ENCODE measurements around the gene GCHFR. TPM values are rescaled to one million over a fixed set of nuclear protein-coding genes. Genes with fewer than 3 reads are reported as not detected.

The GCHFR gene
- polyA plus RNA-seq, 2 donors, result 42.9 to 87.9 TPM

DNA sequence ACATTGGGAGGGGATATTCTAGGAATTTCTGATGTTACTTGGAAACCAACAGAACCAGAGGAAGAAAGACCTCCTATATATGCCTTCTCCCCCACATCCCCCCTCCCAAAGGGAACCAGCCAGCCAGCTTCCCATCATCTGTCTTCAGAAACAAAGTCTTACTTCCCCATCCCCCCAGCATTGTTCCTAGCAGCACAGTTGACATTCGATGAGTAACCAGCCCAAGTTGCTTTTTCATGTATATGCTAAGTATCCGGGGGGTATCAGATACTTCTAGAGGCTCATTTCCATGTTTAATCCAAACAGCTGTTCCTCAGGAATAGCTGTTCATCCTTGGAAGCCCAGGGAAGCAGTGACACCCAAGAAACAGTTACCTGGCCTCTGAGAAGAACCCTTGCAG is 24.8 kb upstream of the GCHFR start:
- no peak overlapping the region for H3K4me3 ChIP-seq (ENCODE audit: low read depth in 1 of 2, low read length in 2 of 2)
- no peak overlapping the region for H3K27ac ChIP-seq (ENCODE audit: low read depth in 2 of 2, low read length in 1 of 2)
- WGBS, 2 donors, result 64 to 67% methylated on average over 2 of the region's 2 CpGs
- H3K27me3 ChIP-seq (ENCODE audit: control insufficient read depth in 1 of 2, insufficient read depth in 2 of 2, low read length in 2 of 2), result no peaks in the 10 kb centered on the region
- H3K36me3 ChIP-seq (ENCODE audit: control insufficient read depth in 2 of 2, insufficient read depth in 2 of 2, low read length in 1 of 2), result peaks cover 20 to 30% of the 10 kb centered on the region in 2 donors
- H3K4me1 ChIP-seq (ENCODE audit: control insufficient read depth in 2 of 2, insufficient read depth in 2 of 2, low read length in 1 of 2), result no peaks in the 10 kb centered on the region
- H3K9me3 ChIP-seq (ENCODE audit: control insufficient read depth in 2 of 2, insufficient read depth in 1 of 2, low read depth in 1 of 2, low read length in 1 of 2), result no peaks in the 10 kb centered on the region

DNA sequence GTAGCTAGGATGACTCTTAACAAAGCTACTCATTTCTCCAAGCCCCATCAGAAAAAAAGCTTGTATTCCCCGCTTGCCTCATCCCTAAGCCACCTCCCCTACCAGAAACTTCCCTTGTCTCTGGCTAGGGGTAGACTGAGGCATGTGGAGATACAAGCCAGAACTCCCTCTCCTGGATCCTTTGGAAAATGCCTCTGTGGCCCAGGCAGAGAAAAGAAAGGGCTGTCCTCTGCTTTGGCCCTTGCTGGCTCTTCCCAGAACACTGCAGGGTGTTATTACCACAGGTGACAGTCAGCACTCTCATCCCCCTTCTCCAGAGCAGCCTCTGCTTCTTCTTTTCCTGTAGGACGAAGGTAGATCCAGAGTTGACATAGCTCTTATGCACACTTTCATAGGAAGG is 24.0 kb upstream of the GCHFR start:
- Histone ChIP-seq H3K27me3 (ENCODE audit: control insufficient read depth in 1 of 2, insufficient read depth in 2 of 2, low read length in 2 of 2) (no peaks in the 10 kb centered on the region), H3K36me3 (ENCODE audit: control insufficient read depth in 2 of 2, insufficient read depth in 2 of 2, low read length in 1 of 2) (peaks cover 21 to 34% of the 10 kb centered on the region in 2 donors), H3K4me3 (ENCODE audit: low read depth in 1 of 2, low read length in 2 of 2) (no peak overlapping the region), H3K9me3 (ENCODE audit: control insufficient read depth in 2 of 2, insufficient read depth in 1 of 2, low read depth in 1 of 2, low read length in 1 of 2) (no peaks in the 10 kb centered on the region), H3K4me1 (ENCODE audit: control insufficient read depth in 2 of 2, insufficient read depth in 2 of 2, low read length in 1 of 2) (no peaks in the 10 kb centered on the region), H3K27ac (ENCODE audit: low read depth in 2 of 2, low read length in 1 of 2) (no peak overlapping the region)
- 93 to 96% methylated on average over 2 of the region's 2 CpGs for WGBS, 2 donors

DNA sequence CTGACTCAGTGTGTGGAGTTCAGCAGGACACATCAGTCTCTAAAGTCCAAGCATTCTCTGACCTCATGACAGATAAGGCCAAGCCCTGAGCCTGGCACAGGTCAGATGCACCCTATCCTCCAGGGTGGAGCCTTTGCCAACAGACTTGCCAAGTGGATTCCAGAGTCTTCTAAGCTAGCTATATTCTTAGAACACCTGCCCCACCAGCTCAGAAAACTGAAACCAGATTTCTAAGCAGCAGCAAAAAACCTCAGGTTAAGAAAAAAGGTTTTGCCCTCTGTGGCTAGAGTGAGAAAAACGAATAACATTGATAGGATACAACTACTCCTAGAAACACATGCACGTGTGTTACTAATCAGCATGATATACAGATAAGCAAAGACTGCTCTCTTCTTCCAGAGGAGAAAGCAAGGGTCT is 20.4 kb upstream of the GCHFR start:
- no peaks in the 10 kb centered on the region for H3K27me3 ChIP-seq (ENCODE audit: control insufficient read depth in 1 of 2, insufficient read depth in 2 of 2, low read length in 2 of 2)
- H3K9me3 ChIP-seq (ENCODE audit: control insufficient read depth in 2 of 2, insufficient read depth in 1 of 2, low read depth in 1 of 2, low read length in 1 of 2), result no peaks in the 10 kb centered on the region
- no peak overlapping the region for H3K27ac ChIP-seq (ENCODE audit: low read depth in 2 of 2, low read length in 1 of 2)
- peaks cover 23 to 36% of the 10 kb centered on the region in 2 donors for H3K36me3 ChIP-seq (ENCODE audit: control insufficient read depth in 2 of 2, insufficient read depth in 2 of 2, low read length in 1 of 2)
- no peaks in the 10 kb centered on the region for H3K4me1 ChIP-seq (ENCODE audit: control insufficient read depth in 2 of 2, insufficient read depth in 2 of 2, low read length in 1 of 2)
- 80 to 83% methylated on average over 2 of the region's 2 CpGs for WGBS, 2 donors
- no peak overlapping the region for H3K4me3 ChIP-seq (ENCODE audit: low read depth in 1 of 2, low read length in 2 of 2)

DNA sequence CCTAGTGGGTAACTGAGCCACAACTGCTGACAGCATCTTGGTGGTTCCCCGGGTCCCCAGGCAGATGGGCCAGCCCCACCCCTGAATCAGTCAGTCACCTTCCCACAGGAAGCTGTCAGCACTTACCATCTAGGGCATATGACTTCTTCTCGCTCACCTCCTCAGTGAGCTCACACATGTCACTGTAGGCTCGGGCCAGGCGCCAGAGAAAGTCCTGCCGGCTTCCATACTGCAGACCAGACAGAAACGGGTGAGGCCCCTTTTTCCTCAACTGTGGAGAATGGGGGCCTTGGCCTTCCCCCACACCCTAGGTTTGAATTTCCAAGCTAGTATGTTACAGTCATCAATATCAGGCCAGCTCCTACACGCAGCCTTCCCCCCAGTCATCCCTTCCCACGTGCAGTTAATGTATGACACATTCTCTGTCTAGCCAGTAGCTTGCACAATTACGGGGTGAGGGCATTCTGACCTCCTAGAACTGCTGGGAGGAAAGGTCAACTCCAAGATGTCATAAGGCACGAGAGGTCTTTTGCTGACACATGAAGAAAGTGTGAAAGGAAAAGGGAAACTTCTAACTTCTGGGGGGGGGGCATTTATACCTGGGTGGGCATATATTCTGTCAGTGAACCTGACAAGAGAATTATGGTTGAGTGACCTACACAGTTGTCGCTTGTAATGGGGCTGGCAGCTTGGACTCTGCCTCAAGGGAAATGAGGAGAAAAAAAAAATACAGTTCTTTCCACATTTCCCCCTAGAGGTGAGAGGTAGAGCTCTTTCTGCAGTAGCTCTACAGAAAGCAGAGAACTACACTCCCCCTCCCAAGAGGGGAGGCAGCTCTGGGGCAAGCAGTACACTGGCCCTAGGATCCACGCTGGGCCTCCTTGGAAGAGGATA is 19.7 kb upstream of the GCHFR start:
- H3K9me3 ChIP-seq (ENCODE audit: control insufficient read depth in 2 of 2, insufficient read depth in 1 of 2, low read depth in 1 of 2, low read length in 1 of 2), result no peaks in the 10 kb centered on the region
- peaks cover 23 to 37% of the 10 kb centered on the region in 2 donors for H3K36me3 ChIP-seq (ENCODE audit: control insufficient read depth in 2 of 2, insufficient read depth in 2 of 2, low read length in 1 of 2)
- no peaks in the 10 kb centered on the region for H3K27me3 ChIP-seq (ENCODE audit: control insufficient read depth in 1 of 2, insufficient read depth in 2 of 2, low read length in 2 of 2)
- no peak overlapping the region for H3K4me3 ChIP-seq (ENCODE audit: low read depth in 1 of 2, low read length in 2 of 2)
- H3K4me1 ChIP-seq (ENCODE audit: control insufficient read depth in 2 of 2, insufficient read depth in 2 of 2, low read length in 1 of 2), result no peaks in the 10 kb centered on the region
- peak overlapping the region in 1 of 2 donors; percentile 22 for H3K27ac ChIP-seq (ENCODE audit: low read depth in 2 of 2, low read length in 1 of 2)
- 71 to 72% methylated on average over 12 of the region's 12 CpGs for WGBS, 2 donors

DNA sequence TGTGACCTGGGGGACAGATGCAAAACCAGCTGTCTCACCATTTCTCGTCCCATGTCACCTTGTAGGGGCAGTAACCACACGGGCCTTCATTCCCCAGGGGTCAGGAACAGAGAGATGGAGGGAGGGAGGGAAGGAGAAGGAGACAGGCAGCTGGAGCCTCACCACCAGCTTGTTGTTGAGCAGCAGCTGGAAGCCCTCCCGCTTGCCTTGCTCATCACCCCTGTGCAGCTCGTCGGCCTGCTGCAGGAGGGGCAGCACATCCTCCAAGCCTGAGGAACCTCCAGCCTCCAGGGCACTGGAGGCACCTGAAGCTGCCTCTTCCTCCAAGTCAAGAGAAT is 19.1 kb upstream of the GCHFR start:
- Histone ChIP-seq H3K27me3 (ENCODE audit: control insufficient read depth in 1 of 2, insufficient read depth in 2 of 2, low read length in 2 of 2) (no peaks in the 10 kb centered on the region), H3K27ac (ENCODE audit: low read depth in 2 of 2, low read length in 1 of 2) (no peak overlapping the region), H3K9me3 (ENCODE audit: control insufficient read depth in 2 of 2, insufficient read depth in 1 of 2, low read depth in 1 of 2, low read length in 1 of 2) (no peaks in the 10 kb centered on the region), H3K4me3 (ENCODE audit: low read depth in 1 of 2, low read length in 2 of 2) (no peak overlapping the region), H3K4me1 (ENCODE audit: control insufficient read depth in 2 of 2, insufficient read depth in 2 of 2, low read length in 1 of 2) (no peaks in the 10 kb centered on the region), H3K36me3 (ENCODE audit: control insufficient read depth in 2 of 2, insufficient read depth in 2 of 2, low read length in 1 of 2) (peaks cover 25 to 34% of the 10 kb centered on the region in 2 donors)
- 72 to 78% methylated on average over 5 of the region's 5 CpGs for WGBS, 2 donors

DNA sequence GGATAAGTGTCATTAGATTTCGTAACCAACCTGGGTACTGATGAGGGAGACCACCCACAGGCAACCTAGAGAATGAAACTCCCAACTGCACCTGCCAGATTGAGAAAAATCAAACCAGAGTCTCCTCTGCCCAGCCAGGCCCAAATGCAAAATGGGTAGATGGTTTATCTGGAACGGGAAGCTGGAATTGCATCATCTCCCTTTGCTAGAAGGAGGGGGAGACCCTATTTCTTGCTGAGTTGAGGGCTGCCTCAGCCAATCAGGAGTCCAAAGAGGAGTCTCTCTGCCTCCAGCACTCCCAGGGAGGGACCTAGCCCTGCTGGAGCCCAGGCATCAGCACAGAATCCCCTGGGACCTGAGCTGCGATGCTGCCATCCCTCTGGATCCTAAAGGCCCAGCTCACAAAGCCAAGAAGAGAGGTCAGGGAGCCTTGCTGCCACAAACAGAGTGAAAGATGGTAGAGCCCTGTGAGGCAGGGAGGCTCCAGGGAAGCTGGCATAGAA is 16.9 kb upstream of the GCHFR start:
- no peak overlapping the region for H3K27ac ChIP-seq (ENCODE audit: low read depth in 2 of 2, low read length in 1 of 2)
- H3K9me3 ChIP-seq (ENCODE audit: control insufficient read depth in 2 of 2, insufficient read depth in 1 of 2, low read depth in 1 of 2, low read length in 1 of 2), result no peaks in the 10 kb centered on the region
- H3K4me3 ChIP-seq (ENCODE audit: low read depth in 1 of 2, low read length in 2 of 2), result no peak overlapping the region
- H3K36me3 ChIP-seq (ENCODE audit: control insufficient read depth in 2 of 2, insufficient read depth in 2 of 2, low read length in 1 of 2), result peaks cover 29 to 42% of the 10 kb centered on the region in 2 donors
- no peaks in the 10 kb centered on the region for H3K27me3 ChIP-seq (ENCODE audit: control insufficient read depth in 1 of 2, insufficient read depth in 2 of 2, low read length in 2 of 2)
- H3K4me1 ChIP-seq (ENCODE audit: control insufficient read depth in 2 of 2, insufficient read depth in 2 of 2, low read length in 1 of 2), result no peaks in the 10 kb centered on the region
- WGBS, 2 donors, result 74% methylated on average over 3 of the region's 3 CpGs

DNA sequence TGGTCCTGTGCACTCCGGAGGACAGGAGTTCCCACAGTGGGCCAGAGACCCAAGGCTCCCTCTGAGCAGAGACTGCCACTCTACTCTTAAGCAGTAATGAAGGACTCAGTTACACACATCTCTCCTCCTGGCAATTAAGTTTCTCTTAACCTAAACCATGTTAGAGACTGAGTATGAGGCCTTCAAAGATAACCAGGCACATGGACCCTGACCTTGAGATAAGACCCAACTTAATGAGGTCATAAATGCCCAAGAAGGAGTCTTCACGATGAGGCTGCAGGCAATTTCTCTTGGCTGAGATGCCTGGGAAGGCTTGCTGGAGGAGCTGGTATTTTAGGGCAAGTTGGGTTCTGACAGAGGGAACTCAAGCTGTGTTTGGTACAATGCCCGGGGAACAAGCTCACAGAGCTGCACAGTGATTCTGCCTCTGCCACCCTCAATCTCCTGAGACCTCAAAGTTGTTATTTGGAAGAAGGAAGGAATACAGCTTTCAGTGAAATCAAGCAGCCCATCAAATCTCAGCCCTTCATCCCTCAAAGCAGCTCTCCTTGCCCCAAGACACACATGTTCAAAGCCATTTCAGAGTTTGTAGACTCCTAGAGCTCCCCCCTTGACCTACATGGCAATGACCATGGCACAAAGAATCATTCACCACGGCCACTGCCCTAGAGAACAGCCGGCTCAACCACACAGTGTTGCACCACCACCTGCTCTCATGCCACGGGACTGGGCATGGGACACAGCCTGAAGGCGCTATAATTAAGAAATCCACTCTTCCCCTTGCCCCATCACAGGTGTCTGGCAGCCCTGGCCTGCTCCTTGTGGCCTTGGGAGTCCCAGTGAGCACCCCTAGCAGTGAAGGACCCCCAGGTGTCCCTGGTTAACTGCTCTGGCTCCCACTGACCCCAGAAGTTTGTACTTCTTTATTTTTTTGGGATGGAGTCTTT is 15.9 kb upstream of the GCHFR start:
- 72 to 79% methylated on average over 7 of the region's 7 CpGs for WGBS, 2 donors
- peaks cover 29 to 43% of the 10 kb centered on the region in 2 donors for H3K36me3 ChIP-seq (ENCODE audit: control insufficient read depth in 2 of 2, insufficient read depth in 2 of 2, low read length in 1 of 2)
- H3K27me3 ChIP-seq (ENCODE audit: control insufficient read depth in 1 of 2, insufficient read depth in 2 of 2, low read length in 2 of 2), result no peaks in the 10 kb centered on the region
- no peaks in the 10 kb centered on the region for H3K4me1 ChIP-seq (ENCODE audit: control insufficient read depth in 2 of 2, insufficient read depth in 2 of 2, low read length in 1 of 2)
- no peak overlapping the region for H3K27ac ChIP-seq (ENCODE audit: low read depth in 2 of 2, low read length in 1 of 2)
- H3K4me3 ChIP-seq (ENCODE audit: low read depth in 1 of 2, low read length in 2 of 2), result no peak overlapping the region
- no peaks in the 10 kb centered on the region for H3K9me3 ChIP-seq (ENCODE audit: control insufficient read depth in 2 of 2, insufficient read depth in 1 of 2, low read depth in 1 of 2, low read length in 1 of 2)

DNA sequence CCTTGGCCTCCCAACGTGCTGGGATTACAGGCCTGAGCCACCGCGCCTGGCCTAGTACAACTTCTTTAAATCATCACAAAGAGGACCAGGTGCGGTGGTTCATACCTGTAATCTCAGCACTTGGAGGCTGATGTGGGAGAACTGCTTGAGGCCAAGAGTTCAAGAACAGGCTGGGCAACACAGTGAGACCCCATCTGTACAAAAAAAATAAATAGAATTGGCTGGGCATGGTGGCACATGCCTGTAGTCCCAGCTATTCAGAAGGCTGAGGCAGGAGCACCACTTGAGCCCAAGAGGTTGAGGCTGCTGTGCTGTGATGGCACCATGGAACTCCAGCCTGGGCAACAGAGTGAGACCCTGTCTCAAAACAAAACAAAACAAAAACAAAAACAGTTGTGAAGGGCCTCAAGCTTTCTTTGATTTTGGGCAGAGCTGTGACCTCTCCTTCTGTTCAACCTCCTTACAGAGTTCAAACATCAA is 14.7 kb upstream of the GCHFR start:
- Histone ChIP-seq H3K4me1 (ENCODE audit: control insufficient read depth in 2 of 2, insufficient read depth in 2 of 2, low read length in 1 of 2) (peaks cover 0 to under 1% of the 10 kb centered on the region in 2 donors), H3K9me3 (ENCODE audit: control insufficient read depth in 2 of 2, insufficient read depth in 1 of 2, low read depth in 1 of 2, low read length in 1 of 2) (no peaks in the 10 kb centered on the region), H3K27ac (ENCODE audit: low read depth in 2 of 2, low read length in 1 of 2) (no peak overlapping the region), H3K27me3 (ENCODE audit: control insufficient read depth in 1 of 2, insufficient read depth in 2 of 2, low read length in 2 of 2) (no peaks in the 10 kb centered on the region), H3K4me3 (ENCODE audit: low read depth in 1 of 2, low read length in 2 of 2) (no peak overlapping the region), H3K36me3 (ENCODE audit: control insufficient read depth in 2 of 2, insufficient read depth in 2 of 2, low read length in 1 of 2) (peaks cover 23 to 33% of the 10 kb centered on the region in 2 donors)
- WGBS, 2 donors, result 97% methylated on average over 4 of the region's 4 CpGs

DNA sequence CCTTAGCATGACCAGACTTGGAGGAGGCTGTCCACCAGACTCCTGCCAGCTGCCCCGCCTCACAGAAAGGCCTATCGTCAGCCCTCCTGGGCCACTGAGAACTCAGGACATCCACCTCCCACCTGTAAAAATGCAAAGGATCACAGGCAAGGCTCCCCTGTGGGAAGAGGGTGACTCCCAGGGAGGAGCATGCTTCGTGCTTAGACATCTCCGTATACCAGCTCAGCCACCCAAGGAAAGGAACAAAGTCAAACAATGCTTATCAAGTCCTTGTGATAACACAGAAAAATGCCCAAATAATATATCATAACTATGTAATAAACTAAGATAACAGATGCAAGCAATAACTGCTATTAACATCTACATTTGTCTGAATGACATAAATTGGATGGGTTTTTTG is 13.0 kb upstream of the GCHFR start:
- Histone ChIP-seq H3K4me3 (ENCODE audit: low read depth in 1 of 2, low read length in 2 of 2) (no peak overlapping the region), H3K36me3 (ENCODE audit: control insufficient read depth in 2 of 2, insufficient read depth in 2 of 2, low read length in 1 of 2) (peaks cover 23 to 26% of the 10 kb centered on the region in 2 donors), H3K27ac (ENCODE audit: low read depth in 2 of 2, low read length in 1 of 2) (no peak overlapping the region), H3K27me3 (ENCODE audit: control insufficient read depth in 1 of 2, insufficient read depth in 2 of 2, low read length in 2 of 2) (no peaks in the 10 kb centered on the region), H3K4me1 (ENCODE audit: control insufficient read depth in 2 of 2, insufficient read depth in 2 of 2, low read length in 1 of 2) (peaks cover 0 to 4% of the 10 kb centered on the region in 2 donors), H3K9me3 (ENCODE audit: control insufficient read depth in 2 of 2, insufficient read depth in 1 of 2, low read depth in 1 of 2, low read length in 1 of 2) (no peaks in the 10 kb centered on the region)
- WGBS, 2 donors, result 82 to 89% methylated on average over 4 of the region's 4 CpGs

Measured in esophagus (tissue), 2 donors.